HG02610 (cell line): Measurements from ENCODE around the gene FAM168A.

ENCODE experiments used
- ATAC-seq: cut with Tn5 transposase; IDR thresholded peaks from one replicate; pipeline ENCODE4 v1.9.1; 2021; ENCODE audit warnings: mild to moderate bottlenecking, moderate library complexity; ENCODE audit not compliant: unreplicated experiment

The FAM168A gene

GRCh38 chr11:73563539-73564200 lies 34.2 kb downstream of the FAM168A start:
- ATAC-seq, result no peak

- no peak for ATAC-seq
Observed at GRCh38 chr11:73559743-73560142, 38.2 kb downstream of the FAM168A start.

- ATAC-seq, result no peak
Observed at GRCh38 chr11:73556966-73557365, 40.9 kb downstream of the FAM168A start.

- no peak for ATAC-seq
Observed at GRCh38 chr11:73555615-73556014, 42.3 kb downstream of the FAM168A start.

GRCh38 chr11:73554671-73555320 lies 43.1 kb downstream of the FAM168A start:
- no peak for ATAC-seq

- no peak for ATAC-seq
Observed at GRCh38 chr11:73553266-73553665, 44.6 kb downstream of the FAM168A start.

- ATAC-seq, result no peak
Observed at GRCh38 chr11:73551677-73552076, 46.2 kb downstream of the FAM168A start.

- ATAC-seq, result no peak
Observed at GRCh38 chr11:73549376-73549775, 48.5 kb downstream of the FAM168A start.

GRCh38 chr11:73547706-73548595 lies 50.0 kb downstream of the FAM168A start:
- no peak for ATAC-seq

- no peak for ATAC-seq
Observed at GRCh38 chr11:73542175-73542574, 55.7 kb downstream of the FAM168A start.

GRCh38 chr11:73539506-73540084 lies 58.3 kb downstream of the FAM168A start:
- no peak for ATAC-seq

- peak; percentile 78 for ATAC-seq
Observed at GRCh38 chr11:73538381-73538872, 59.5 kb downstream of the FAM168A start.

- no peak for ATAC-seq
Observed at GRCh38 chr11:73537969-73538368, 59.9 kb downstream of the FAM168A start.

- ATAC-seq, result no peak
Observed at GRCh38 chr11:73536961-73537360, 61.0 kb downstream of the FAM168A start.

- ATAC-seq, result no peak
Observed at GRCh38 chr11:73532310-73532709, 65.6 kb downstream of the FAM168A start.

GRCh38 chr11:73531386-73531785 lies 66.5 kb downstream of the FAM168A start:
- no peak for ATAC-seq

GRCh38 chr11:73530109-73530508 lies 67.8 kb downstream of the FAM168A start:
- ATAC-seq, result no peak

GRCh38 chr11:73529204-73529530 lies 68.7 kb downstream of the FAM168A start:
- no peak for ATAC-seq

- ATAC-seq, result no peak
Observed at GRCh38 chr11:73528483-73529203, 69.3 kb downstream of the FAM168A start.

- ATAC-seq, result no peak
Observed at GRCh38 chr11:73528013-73528412, 69.9 kb downstream of the FAM168A start.

GRCh38 chr11:73525611-73526010 lies 72.3 kb downstream of the FAM168A start:
- no peak for ATAC-seq
